Fibroblast of mammary gland (primary cell): Measurements from ENCODE around the gene NENF.
A peak's percentile ranks its signal among the peaks of the same experiment; 100 is the strongest.

Experiments
- DNase-seq: peaks from one replicate; pipeline ENCODE4 v3.0.0-alpha.2; 2010; ENCODE audit warnings: low read depth
- H3K4me3 ChIP-seq: 2 replicates; pipeline ENCODE4 v1.5.1; 2011; ENCODE audit warnings: low read depth, mild to moderate bottlenecking, low read length, moderate library complexity; ENCODE audit not compliant: control insufficient read depth
- CTCF ChIP-seq: conservative IDR thresholded peaks from 2 replicates; pipeline ENCODE4 v1.5.1; 2011; ENCODE audit warnings: low read depth, low read length, inconsistent platforms; ENCODE audit not compliant: control insufficient read depth, insufficient read depth

NENF gene

GRCh38 chr1:212451416-212452322, 18.9 kb downstream of the NENF start:
- DNase-seq = no peak
- no peak overlapping the region for H3K4me3 ChIP-seq
- TF ChIP-seq CTCF = no peak

- TF ChIP-seq CTCF = no peak
- DNase-seq = peak; percentile 68
- no peak overlapping the region for H3K4me3 ChIP-seq
Observed at GRCh38 chr1:212452323-212453155, 19.8 kb downstream of the NENF start.

GRCh38 chr1:212453156-212453857, 20.6 kb downstream of the NENF start:
- no peak overlapping the region for H3K4me3 ChIP-seq
- no peak for TF ChIP-seq CTCF
- no peak for DNase-seq

GRCh38 chr1:212454741-212455140, 22.0 kb downstream of the NENF start:
- H3K4me3 ChIP-seq = no peak overlapping the region
- no peak for TF ChIP-seq CTCF
- DNase-seq = no peak

GRCh38 chr1:212455401-212455800, 22.7 kb downstream of the NENF start:
- TF ChIP-seq CTCF = no peak
- DNase-seq = no peak
- H3K4me3 ChIP-seq = no peak overlapping the region

GRCh38 chr1:212455803-212456528, 23.2 kb downstream of the NENF start:
- peak; percentile 98 for TF ChIP-seq CTCF
- peak; percentile 80 for DNase-seq
- H3K4me3 ChIP-seq = no peak overlapping the region
